ENCODE data around the gene PTPRJ.
A peak's percentile ranks its signal among the peaks of the same experiment; 100 is the strongest.
"Not testable (repeated sequence)": the region's sequence is repeated elsewhere in the genome, so short reads cannot be mapped to it uniquely, and the experiment has no call there.

The PTPRJ gene

DNA sequence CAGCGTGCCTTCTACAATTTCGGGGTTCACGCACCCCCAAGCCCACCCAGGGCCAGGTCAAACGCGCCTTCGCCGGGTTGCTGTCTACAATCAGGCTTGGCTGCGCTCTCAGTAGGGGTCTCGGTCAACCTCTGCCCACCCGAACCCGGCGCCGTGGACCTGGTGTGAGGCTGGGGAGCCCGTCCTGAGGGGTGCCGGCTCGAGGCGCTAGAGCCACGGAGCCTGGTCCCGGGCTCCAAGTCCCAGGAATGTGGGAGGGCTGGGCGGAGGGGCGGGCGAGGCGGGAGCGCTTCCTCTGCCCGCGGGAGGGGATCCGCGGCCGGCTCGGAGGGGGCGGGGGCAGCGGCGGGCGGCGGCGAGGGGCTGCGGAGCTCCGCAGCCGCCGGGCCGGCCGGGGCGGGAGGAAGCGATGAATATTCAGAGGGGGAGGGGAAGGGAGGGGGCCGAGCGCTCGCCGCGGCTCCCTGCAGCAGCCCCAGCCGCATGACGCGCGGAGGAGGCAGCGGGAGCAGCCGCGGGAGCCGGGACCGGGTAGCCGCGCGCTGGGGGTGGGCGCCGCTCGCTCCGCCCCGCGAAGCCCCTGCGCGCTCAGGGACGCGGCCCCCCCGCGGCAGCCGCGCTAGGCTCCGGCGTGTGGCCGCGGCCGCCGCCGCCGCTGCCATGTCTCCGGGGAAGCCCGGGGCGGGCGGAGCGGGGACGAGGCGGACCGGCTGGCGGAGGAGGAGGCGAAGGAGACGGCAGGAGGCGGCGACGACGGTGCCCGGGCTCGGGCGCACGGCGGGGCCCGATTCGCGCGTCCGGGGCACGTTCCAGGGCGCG, at the start of gene PTPRJ:
Gene PTPRJ, plus strand, starts transcription at position 472 of the 819 bp plus-strand sequence. CDS start 354 bp downstream, outside the sequence.
- DNase-seq: peak; percentile 68

DNA sequence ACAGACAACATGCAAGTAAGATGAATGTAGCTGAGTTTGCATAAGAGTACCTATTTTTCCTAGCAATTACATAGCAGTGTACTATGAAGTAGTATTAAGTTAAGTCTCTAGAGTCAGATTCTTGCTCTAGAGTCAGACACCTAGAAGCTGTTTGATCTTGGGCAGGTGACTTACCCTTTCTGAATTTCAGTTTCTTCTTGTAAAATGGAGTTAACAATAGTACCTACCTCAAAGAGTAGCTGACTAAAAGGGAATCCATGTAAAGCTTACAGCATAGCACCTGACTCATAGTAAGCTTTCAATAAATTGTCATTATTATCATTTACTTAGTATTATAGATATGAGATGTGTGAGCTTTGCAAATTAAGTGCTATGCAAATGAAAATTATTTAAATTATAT, 47.8 kb upstream of the PTPRJ start:
- no peak for DNase-seq

- DNase-seq: not testable (repeated sequence)
Observed at GRCh38 chr11:47933797-47934196, 46.6 kb upstream of the PTPRJ start.

- DNase-seq: no peak
Observed at GRCh38 chr11:47938791-47939560, 41.4 kb upstream of the PTPRJ start.

DNA sequence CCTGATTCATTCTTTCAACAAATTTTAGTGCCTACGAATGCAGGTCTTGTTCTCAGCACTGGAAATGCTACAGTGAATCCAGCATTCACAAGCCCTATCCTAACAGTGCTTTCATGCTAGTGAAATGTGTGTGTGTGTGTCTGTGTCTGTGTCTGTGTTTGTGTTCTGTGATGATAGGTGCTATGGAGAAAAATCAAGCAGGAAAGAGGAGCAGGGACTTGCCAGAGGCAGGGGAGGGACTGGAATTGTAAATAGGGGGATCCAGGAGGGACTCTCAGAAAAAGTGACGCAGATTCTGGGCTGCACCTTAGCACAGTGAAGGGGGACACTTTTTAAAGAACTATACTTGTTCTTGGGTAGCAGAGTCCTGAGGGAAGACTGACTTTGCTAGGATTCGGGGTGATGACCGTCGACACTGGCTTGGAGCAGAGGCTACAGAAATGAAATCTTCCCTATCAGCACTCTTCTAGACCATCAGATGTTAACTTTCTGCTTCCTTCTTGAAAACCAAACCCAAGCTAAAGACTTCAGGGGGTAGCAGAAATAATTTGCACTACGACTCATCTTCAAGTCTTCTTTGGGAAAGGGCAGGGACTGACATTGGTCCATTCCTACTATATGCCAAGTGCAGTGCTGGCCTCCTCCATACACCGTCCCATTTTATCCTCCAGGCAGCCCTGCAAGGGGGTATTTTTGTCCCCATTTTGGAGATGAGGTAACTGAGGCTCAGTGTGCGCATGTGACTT, 39.3 kb upstream of the PTPRJ start:
- no peak for DNase-seq

GRCh38 chr11:47941907-47942558, 38.3 kb upstream of the PTPRJ start:
- no peak for DNase-seq

DNA sequence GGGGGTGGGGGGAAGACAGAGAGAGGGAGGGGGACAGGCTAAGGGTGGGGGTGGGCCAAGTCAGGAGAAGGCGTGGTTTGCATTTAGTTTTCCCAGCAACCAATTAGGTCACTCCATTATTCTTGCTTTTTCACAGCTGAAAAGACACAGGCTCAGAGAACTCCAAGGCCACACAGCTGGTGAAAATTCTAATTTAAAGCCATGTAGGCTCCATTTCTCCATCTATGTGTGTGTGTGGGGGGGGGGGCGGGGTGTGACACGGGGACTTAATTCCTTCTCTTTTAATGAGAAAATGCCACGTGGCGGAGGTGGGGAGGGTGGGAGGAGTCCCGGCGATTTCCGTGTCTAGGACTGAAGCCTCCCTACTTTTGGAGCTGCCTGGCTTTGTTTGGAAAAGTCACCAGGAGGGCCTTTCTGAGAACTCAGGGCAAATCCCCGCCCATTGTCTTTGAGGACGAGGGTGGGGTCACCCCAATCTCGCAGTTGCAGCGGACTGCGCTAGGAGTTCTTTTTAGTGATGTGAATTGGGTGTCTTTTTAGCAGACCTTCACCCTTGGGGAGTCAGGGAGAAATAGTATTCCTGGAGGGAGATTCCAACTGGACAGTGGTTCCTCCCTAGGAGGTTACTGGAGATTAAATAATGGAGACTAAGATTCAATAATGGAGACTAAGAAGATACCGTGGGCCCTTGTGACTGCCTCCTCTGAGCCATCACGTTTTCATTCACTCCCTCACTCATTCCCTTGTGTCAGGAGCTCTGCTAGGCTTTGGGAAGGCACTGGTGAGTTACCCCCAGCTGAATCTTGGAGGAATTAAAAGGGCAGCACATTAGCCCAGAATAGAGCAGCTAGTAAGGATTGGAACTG, 36.4 kb upstream of the PTPRJ start:
- DNase-seq: no peak

DNA sequence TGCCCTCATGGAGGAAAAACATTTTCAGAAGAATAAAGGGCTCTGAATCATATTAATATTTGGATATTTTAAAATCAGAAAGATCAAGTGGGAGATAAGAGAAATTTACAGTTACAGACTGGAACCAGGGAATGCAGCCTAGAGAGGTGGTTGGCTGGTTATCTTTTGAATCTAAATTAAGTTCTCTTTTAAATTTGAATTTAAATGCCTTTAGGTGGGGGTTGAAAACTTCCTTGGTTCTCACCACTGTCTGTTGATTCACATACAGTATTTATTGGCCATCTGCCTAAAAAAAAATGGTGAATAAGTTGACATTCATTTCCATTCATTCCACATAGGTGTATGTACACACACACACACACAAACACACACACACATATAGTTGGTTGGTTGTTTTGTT, 35.7 kb upstream of the PTPRJ start:
- DNase-seq: no peak

- DNase-seq: peak; percentile 49
Observed at GRCh38 chr11:47946682-47947559, 33.4 kb upstream of the PTPRJ start.

- DNase-seq: no peak
Observed at GRCh38 chr11:47948137-47948536, 32.2 kb upstream of the PTPRJ start.

- DNase-seq: not testable (repeated sequence)
Observed at GRCh38 chr11:47949001-47949675, 31.2 kb upstream of the PTPRJ start.

GRCh38 chr11:47950396-47950795, 30.0 kb upstream of the PTPRJ start:
- DNase-seq: no peak

- not testable (repeated sequence) for DNase-seq
Observed at GRCh38 chr11:47951504-47951903, 28.9 kb upstream of the PTPRJ start.

GRCh38 chr11:47955061-47955755, 25.2 kb upstream of the PTPRJ start:
- no peak for DNase-seq

- DNase-seq: no peak
Observed at GRCh38 chr11:47960015-47960414, 20.3 kb upstream of the PTPRJ start.

DNA sequence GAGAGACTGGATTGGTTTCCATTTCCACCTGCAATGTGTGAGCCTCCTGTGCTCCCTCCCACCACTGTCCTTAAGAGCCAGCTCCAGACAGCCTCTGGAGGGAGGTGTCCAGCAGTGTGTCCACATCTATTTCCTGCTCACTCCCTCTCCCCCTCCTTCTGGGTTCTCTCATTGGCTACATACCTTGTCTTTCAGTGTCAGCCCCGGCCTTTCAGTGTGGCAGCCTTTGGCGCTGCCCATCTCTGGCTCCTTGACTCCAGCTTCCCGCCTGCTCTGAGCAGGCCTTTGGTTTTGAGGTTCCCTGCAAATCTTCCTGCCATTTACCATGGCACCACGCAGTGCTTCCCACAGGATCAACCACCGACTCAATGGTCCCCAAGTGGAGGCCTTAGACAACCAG, 19.0 kb upstream of the PTPRJ start:
- no peak for DNase-seq

DNA sequence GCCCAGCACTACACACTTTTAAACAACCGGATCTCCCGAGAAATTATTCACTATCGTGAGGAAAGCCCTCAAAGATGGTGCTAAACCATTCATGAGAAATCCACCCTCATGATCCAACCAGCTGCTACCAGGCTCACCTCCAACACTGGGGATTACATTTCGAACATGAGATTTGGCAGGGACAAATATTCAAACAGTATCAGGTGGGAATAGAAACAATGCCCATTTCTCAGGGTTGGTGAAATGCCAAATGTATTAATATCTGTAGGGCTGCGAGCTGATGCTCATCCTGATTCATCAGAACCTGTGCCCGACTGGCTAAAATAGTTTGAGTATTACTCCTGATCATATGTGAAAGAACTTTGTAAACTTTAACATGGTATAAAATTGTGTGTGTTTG, 15.8 kb upstream of the PTPRJ start:
- no peak for DNase-seq

- no peak for DNase-seq
Observed at GRCh38 chr11:47967577-47968525, 12.5 kb upstream of the PTPRJ start.
